ENCODE results near the gene ACSF3.
"Not testable (repeated sequence)": the region's sequence is repeated elsewhere in the genome, so short reads cannot be mapped to it uniquely, and the experiment has no call there.

ACSF3 gene

DNA sequence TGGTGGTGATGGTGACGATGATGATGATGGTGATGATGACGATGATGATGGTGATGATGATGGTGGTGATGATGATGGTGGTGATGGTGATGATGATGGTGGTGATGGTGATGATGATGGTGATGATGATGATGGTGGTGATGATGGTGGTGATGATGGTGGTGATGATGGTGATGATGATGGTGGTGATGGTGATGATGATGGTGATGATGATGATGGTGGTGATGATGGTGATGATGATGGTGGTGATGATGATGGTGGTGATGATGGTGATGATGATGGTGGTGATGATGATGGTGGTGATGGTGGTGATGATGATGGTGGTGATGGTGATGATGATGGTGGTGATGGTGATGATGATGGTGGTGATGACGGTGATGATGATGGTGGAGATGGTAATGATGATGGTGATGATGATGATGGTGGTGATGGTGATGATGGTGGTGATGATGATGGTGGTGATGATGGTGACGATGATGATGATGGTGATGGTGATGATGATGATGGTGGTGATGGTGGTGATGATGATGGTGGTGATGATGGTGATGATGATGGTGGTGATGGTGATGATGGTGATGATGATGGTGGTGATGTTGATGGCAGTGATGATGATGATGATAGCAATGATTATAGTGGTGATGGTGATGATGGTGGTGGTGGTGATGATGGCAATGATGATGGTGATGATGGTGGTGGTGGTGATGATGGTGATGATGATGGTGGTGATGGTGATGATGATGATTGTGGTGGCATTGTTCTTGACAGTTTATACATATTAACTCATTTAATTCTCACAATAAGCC is 24.6 kb upstream of the ACSF3 start:
- not testable (repeated sequence) for H3K9ac ChIP-seq (ENCODE audit: low read depth, low read length); H3K4me3 ChIP-seq (ENCODE audit: low read length); H3K27me3 ChIP-seq (ENCODE audit: insufficient read depth, low read length); H3K27ac ChIP-seq (ENCODE audit: low read length); H3K9me3 ChIP-seq (ENCODE audit: insufficient read depth, low read depth, low read length); H3K36me3 ChIP-seq (ENCODE audit: insufficient read depth, low read depth, low read length); H3K4me1 ChIP-seq (ENCODE audit: insufficient read depth, low read length)

GRCh38 chr16:89069920-89070319 is 23.7 kb upstream of the ACSF3 start:
- no peaks in the 10 kb centered on the region for H3K27me3 ChIP-seq (ENCODE audit: insufficient read depth, low read length)
- H3K9me3 ChIP-seq (ENCODE audit: insufficient read depth, low read depth, low read length): peaks cover 15% of the 10 kb centered on the region
- H3K9ac ChIP-seq (ENCODE audit: low read depth, low read length): no peak overlapping the region
- no peak overlapping the region for H3K27ac ChIP-seq (ENCODE audit: low read length)
- H3K4me3 ChIP-seq (ENCODE audit: low read length): no peak overlapping the region
- no peaks in the 10 kb centered on the region for H3K4me1 ChIP-seq (ENCODE audit: insufficient read depth, low read length)
- no peaks in the 10 kb centered on the region for H3K36me3 ChIP-seq (ENCODE audit: insufficient read depth, low read depth, low read length)

- Histone ChIP-seq H3K4me3 (ENCODE audit: low read length) (no peak overlapping the region), H3K27ac (ENCODE audit: low read length) (no peak overlapping the region), H3K9me3 (ENCODE audit: insufficient read depth, low read depth, low read length) (peaks cover 21% of the 10 kb centered on the region), H3K36me3 (ENCODE audit: insufficient read depth, low read depth, low read length) (no peaks in the 10 kb centered on the region), H3K9ac (ENCODE audit: low read depth, low read length) (no peak overlapping the region), H3K27me3 (ENCODE audit: insufficient read depth, low read length) (no peaks in the 10 kb centered on the region), H3K4me1 (ENCODE audit: insufficient read depth, low read length) (no peaks in the 10 kb centered on the region)
These were observed 23.1 kb upstream of the ACSF3 start for GRCh38 chr16:89070590-89070989.

- no peaks in the 10 kb centered on the region for H3K36me3 ChIP-seq (ENCODE audit: insufficient read depth, low read depth, low read length)
- H3K9me3 ChIP-seq (ENCODE audit: insufficient read depth, low read depth, low read length): peaks cover 32% of the 10 kb centered on the region
- H3K27ac ChIP-seq (ENCODE audit: low read length): no peak overlapping the region
- H3K9ac ChIP-seq (ENCODE audit: low read depth, low read length): no peak overlapping the region
- H3K4me1 ChIP-seq (ENCODE audit: insufficient read depth, low read length): no peaks in the 10 kb centered on the region
- H3K27me3 ChIP-seq (ENCODE audit: insufficient read depth, low read length): no peaks in the 10 kb centered on the region
- H3K4me3 ChIP-seq (ENCODE audit: low read length): no peak overlapping the region
These were observed 21.7 kb upstream of the ACSF3 start for GRCh38 chr16:89071686-89072547.

DNA sequence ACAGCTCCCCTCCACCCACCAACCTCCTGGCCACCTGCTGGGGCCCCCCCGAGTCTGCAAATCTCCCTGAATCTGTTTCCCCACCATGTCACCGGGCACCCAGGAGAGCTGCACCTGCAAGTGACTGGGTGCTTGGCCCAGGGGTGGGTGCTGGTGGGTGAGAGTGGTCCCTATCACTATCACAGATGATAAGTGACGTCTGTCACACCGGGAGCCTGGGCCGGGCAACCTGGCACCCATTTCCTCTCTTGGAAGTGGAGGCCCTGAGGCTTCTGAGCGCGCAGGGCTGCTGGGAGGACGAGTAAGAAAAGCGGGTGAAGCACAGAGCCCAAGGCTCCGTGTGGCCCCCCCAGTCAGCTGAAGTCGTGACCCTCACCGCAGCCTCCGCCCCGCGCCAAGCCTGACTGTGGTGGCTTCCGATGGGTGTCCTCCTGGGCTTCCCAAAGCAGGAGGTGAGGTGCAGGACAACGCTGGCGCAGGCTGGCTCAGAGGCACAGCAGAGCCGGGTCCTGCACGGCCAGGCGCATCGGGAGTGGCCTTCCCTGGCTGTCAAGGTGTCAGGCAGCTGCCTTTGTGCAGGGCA is 21.0 kb upstream of the ACSF3 start:
- no peak overlapping the region for H3K9ac ChIP-seq (ENCODE audit: low read depth, low read length)
- H3K27me3 ChIP-seq (ENCODE audit: insufficient read depth, low read length): no peaks in the 10 kb centered on the region
- peaks cover 32% of the 10 kb centered on the region for H3K9me3 ChIP-seq (ENCODE audit: insufficient read depth, low read depth, low read length)
- H3K27ac ChIP-seq (ENCODE audit: low read length): no peak overlapping the region
- H3K4me1 ChIP-seq (ENCODE audit: insufficient read depth, low read length): no peaks in the 10 kb centered on the region
- no peaks in the 10 kb centered on the region for H3K36me3 ChIP-seq (ENCODE audit: insufficient read depth, low read depth, low read length)
- H3K4me3 ChIP-seq (ENCODE audit: low read length): no peak overlapping the region

- Histone ChIP-seq H3K9ac (ENCODE audit: low read depth, low read length) (no peak overlapping the region), H3K27me3 (ENCODE audit: insufficient read depth, low read length) (no peaks in the 10 kb centered on the region), H3K27ac (ENCODE audit: low read length) (no peak overlapping the region)
These were observed 20.1 kb upstream of the ACSF3 start for GRCh38 chr16:89073346-89074071.

GRCh38 chr16:89074072-89074674 is 19.5 kb upstream of the ACSF3 start:
- H3K4me1 ChIP-seq (ENCODE audit: insufficient read depth, low read length); H3K27ac ChIP-seq (ENCODE audit: low read length); H3K4me3 ChIP-seq (ENCODE audit: low read length); H3K36me3 ChIP-seq (ENCODE audit: insufficient read depth, low read depth, low read length); H3K9ac ChIP-seq (ENCODE audit: low read depth, low read length); H3K27me3 ChIP-seq (ENCODE audit: insufficient read depth, low read length): not testable (repeated sequence)
- peaks cover 32% of the 10 kb centered on the region for H3K9me3 ChIP-seq (ENCODE audit: insufficient read depth, low read depth, low read length)

More at GRCh38 chr16:89073346-89074071, 20.1 kb upstream of the ACSF3 start:
- no peaks in the 10 kb centered on the region for H3K36me3 ChIP-seq (ENCODE audit: insufficient read depth, low read depth, low read length)
- no peak overlapping the region for H3K4me3 ChIP-seq (ENCODE audit: low read length)
- H3K4me1 ChIP-seq (ENCODE audit: insufficient read depth, low read length): no peaks in the 10 kb centered on the region
- H3K9me3 ChIP-seq (ENCODE audit: insufficient read depth, low read depth, low read length): peaks cover 32% of the 10 kb centered on the region

DNA sequence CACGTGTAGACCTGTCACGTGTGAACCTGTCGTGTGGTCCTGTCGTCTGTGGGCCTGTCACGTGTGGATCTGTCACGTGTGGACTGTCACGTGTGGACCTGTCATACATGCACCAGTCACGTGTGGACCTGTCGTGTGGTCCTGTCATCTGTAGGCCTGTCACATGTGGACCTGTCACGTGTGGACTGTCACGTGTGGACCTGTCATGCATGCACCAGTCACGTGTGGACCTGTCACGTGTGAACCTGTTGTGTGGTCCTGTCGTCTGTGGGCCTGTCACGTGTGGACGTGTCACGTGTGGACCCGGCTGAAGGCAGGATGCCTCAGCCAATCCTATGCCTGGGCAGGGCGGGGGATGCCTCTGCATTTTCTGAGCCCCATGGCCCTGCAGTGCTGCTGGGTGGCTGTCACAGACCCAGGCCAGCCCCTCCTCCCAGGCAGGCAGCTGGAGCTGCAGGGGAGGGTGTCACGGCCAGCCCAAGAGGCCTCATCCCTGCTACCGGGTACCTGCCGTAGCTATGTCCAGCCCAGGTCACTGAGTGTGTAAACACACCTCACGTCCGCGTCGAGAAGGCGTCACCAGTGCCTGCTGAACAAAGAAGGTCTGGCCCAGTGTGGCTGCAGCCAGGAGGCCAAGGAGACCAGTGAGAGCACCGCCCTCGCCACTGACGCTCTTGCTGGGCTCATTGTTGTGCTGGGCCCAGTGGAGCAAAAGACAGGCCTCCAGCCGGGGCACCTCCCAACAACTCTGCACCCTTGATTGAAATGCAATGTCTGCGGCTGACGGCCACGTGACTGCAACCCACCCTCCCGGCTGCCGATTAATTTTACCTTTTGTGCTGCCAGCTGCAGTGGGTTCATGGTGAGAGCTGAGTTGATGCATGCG is 18.6 kb upstream of the ACSF3 start:
- H3K4me3 ChIP-seq (ENCODE audit: low read length): no peak overlapping the region
- no peaks in the 10 kb centered on the region for H3K27me3 ChIP-seq (ENCODE audit: insufficient read depth, low read length)
- no peaks in the 10 kb centered on the region for H3K36me3 ChIP-seq (ENCODE audit: insufficient read depth, low read depth, low read length)
- no peaks in the 10 kb centered on the region for H3K4me1 ChIP-seq (ENCODE audit: insufficient read depth, low read length)
- no peak overlapping the region for H3K27ac ChIP-seq (ENCODE audit: low read length)
- H3K9ac ChIP-seq (ENCODE audit: low read depth, low read length): no peak overlapping the region
- H3K9me3 ChIP-seq (ENCODE audit: insufficient read depth, low read depth, low read length): peaks cover 32% of the 10 kb centered on the region

- Histone ChIP-seq H3K36me3 (ENCODE audit: insufficient read depth, low read depth, low read length) (no peaks in the 10 kb centered on the region), H3K4me1 (ENCODE audit: insufficient read depth, low read length) (no peaks in the 10 kb centered on the region), H3K27ac (ENCODE audit: low read length) (no peak overlapping the region), H3K27me3 (ENCODE audit: insufficient read depth, low read length) (no peaks in the 10 kb centered on the region), H3K9ac (ENCODE audit: low read depth, low read length) (no peak overlapping the region), H3K4me3 (ENCODE audit: low read length) (no peak overlapping the region), H3K9me3 (ENCODE audit: insufficient read depth, low read depth, low read length) (peaks cover 32% of the 10 kb centered on the region)
These were observed 17.5 kb upstream of the ACSF3 start for GRCh38 chr16:89076159-89076558.

- Histone ChIP-seq H3K27ac (ENCODE audit: low read length) (no peak overlapping the region), H3K9me3 (ENCODE audit: insufficient read depth, low read depth, low read length) (peaks cover 32% of the 10 kb centered on the region), H3K36me3 (ENCODE audit: insufficient read depth, low read depth, low read length) (no peaks in the 10 kb centered on the region), H3K4me1 (ENCODE audit: insufficient read depth, low read length) (no peaks in the 10 kb centered on the region), H3K9ac (ENCODE audit: low read depth, low read length) (no peak overlapping the region), H3K4me3 (ENCODE audit: low read length) (no peak overlapping the region), H3K27me3 (ENCODE audit: insufficient read depth, low read length) (no peaks in the 10 kb centered on the region)
These were observed 16.6 kb upstream of the ACSF3 start for GRCh38 chr16:89077076-89077475.

Data from iPS-20b (cell line).